HAP-1 (cell line): ENCODE results near the gene LTBP3.
"Not testable (repeated sequence)": the region's sequence is repeated elsewhere in the genome, so short reads cannot be mapped to it uniquely, and the experiment has no call there.

ENCODE experiments used
- DNase-seq, 2 experiments: peaks; one replicate each; pipeline ENCODE4 v3.0.0-alpha.2; 2016 to 2020; ENCODE audit warnings: low spot score in 2 of 2
- H3K27me3 ChIP-seq: fragments of 250-450 bp; sonication (Bioruptor Pico); 2 replicates; pipeline ENCODE4 v1.5.1; 2020; ENCODE audit warnings: low read depth, mild to moderate bottlenecking, moderate library complexity
- H3K36me3 ChIP-seq: fragments of 250-450 bp; sonication (Bioruptor Pico); replicated peaks from 2 replicates; pipeline ENCODE4 v1.5.1; 2020; ENCODE audit warnings: mild to moderate bottlenecking
- H3K4me1 ChIP-seq: fragments of 250-450 bp; sonication (Bioruptor Pico); 2 replicates; pipeline ENCODE4 v1.5.1; 2020; ENCODE audit warnings: mild to moderate bottlenecking
- H3K4me3 ChIP-seq: fragments of 250-450 bp; sonication (Bioruptor Pico); 2 replicates; pipeline ENCODE4 v1.5.1; 2020; ENCODE audit warnings: mild to moderate bottlenecking, moderate library complexity
- H3K9me3 ChIP-seq: fragments of 250-450 bp; sonication (Bioruptor Pico); 2 replicates; pipeline ENCODE4 v1.5.1; 2020; ENCODE audit warnings: mild to moderate bottlenecking, moderate library complexity
- in situ Hi-C: fragments of 300-500 bp; cut with MboI; formaldehyde crosslinking; loops from 3 replicates; pipeline ENCODE4 v1.14.3; 2020; ENCODE audit warnings: low sequenced_read_pairs, inconsistent platforms, mixed read lengths

The LTBP3 gene

GRCh38 chr11:65572356-65573051 is 14.3 kb upstream of the LTBP3 start, which contains the start of gene FAM89B:
FAM89B (plus strand) TSS chr11:65572538; CDS start chr11:65572670, 132 bp downstream.
- Histone ChIP-seq H3K4me3 (peak within 1 kb of the TSS; percentile 98), H3K27me3 (no peaks in the 10 kb centered on the region), H3K9me3 (no peaks in the 10 kb centered on the region), H3K36me3 (peaks cover 12% of the 10 kb centered on the region), H3K4me1 (peaks cover 27% of the 10 kb centered on the region)
- peak; percentile 74 to 96 for DNase-seq
- in situ Hi-C loops, result no loop called here

GRCh38 chr11:65571940-65572339 is 13.8 kb upstream of the LTBP3 start:
- Histone ChIP-seq H3K9me3 (no peaks in the 10 kb centered on the region), H3K4me3 (peak overlapping the region; percentile 98), H3K27me3 (no peaks in the 10 kb centered on the region), H3K4me1 (peaks cover 27% of the 10 kb centered on the region), H3K36me3 (peaks cover 12% of the 10 kb centered on the region)
- in situ Hi-C loops, result no loop called here
- DNase-seq, result peak; percentile 32 to 54

GRCh38 chr11:65571420-65571819 is 13.3 kb upstream of the LTBP3 start:
- peak overlapping the region; percentile 98 for H3K4me3 ChIP-seq
- H3K4me1 ChIP-seq, result peaks cover 27% of the 10 kb centered on the region
- H3K27me3 ChIP-seq, result no peaks in the 10 kb centered on the region
- in situ Hi-C loops, result no loop called here
- H3K9me3 ChIP-seq, result no peaks in the 10 kb centered on the region
- no peak for DNase-seq
- peaks cover 12% of the 10 kb centered on the region for H3K36me3 ChIP-seq

GRCh38 chr11:65569973-65570918 is 12.1 kb upstream of the LTBP3 start, which contains the start of gene ZNRD2:
ZNRD2 (plus strand) TSS chr11:65570477; CDS start chr11:65570492, 15 bp downstream.
- Histone ChIP-seq H3K9me3 (no peaks in the 10 kb centered on the region), H3K4me1 (peaks cover 27% of the 10 kb centered on the region), H3K36me3 (peaks cover 12% of the 10 kb centered on the region), H3K4me3 (peak within 1 kb of the TSS; percentile 98), H3K27me3 (no peaks in the 10 kb centered on the region)
- in situ Hi-C loops, result no loop called here
- peak; percentile 97 to 100 for DNase-seq

GRCh38 chr11:65569164-65569972 is 11.2 kb upstream of the LTBP3 start:
- in situ Hi-C loops, result no loop called here
- Histone ChIP-seq H3K4me1 (peaks cover 27% of the 10 kb centered on the region), H3K36me3 (peaks cover 12% of the 10 kb centered on the region), H3K9me3 (no peaks in the 10 kb centered on the region), H3K4me3 (peak overlapping the region; percentile 98), H3K27me3 (no peaks in the 10 kb centered on the region)
- no peak for DNase-seq

- DNase-seq, result no peak
- Histone ChIP-seq H3K27me3 (no peaks in the 10 kb centered on the region), H3K9me3 (no peaks in the 10 kb centered on the region), H3K4me1 (peaks cover 2% of the 10 kb centered on the region; the same call in 1 of the 2 replicates), H3K4me3 (no peak overlapping the region), H3K36me3 (0 out of 2 replicates have a peak, but pooled peaks cover 5% of the 10 kb centered on the region)
- in situ Hi-C loops, result no loop called here
Observed at GRCh38 chr11:65565624-65566453, 7.7 kb upstream of the LTBP3 start.

- H3K36me3 ChIP-seq, H3K27me3 ChIP-seq, in situ Hi-C loops, H3K4me1 ChIP-seq, H3K4me3 ChIP-seq, H3K9me3 ChIP-seq, DNase-seq: not testable (repeated sequence)
Observed at GRCh38 chr11:65564879-65565559, 6.9 kb upstream of the LTBP3 start.

- 0 out of 2 replicates have a peak, but pooled peaks cover 3% of the 10 kb centered on the region for H3K36me3 ChIP-seq
- DNase-seq, result no peak
- H3K4me1 ChIP-seq, result peaks cover 6% of the 10 kb centered on the region
- H3K27me3 ChIP-seq, result no peaks in the 10 kb centered on the region
- H3K4me3 ChIP-seq, result no peak overlapping the region
- H3K9me3 ChIP-seq, result no peaks in the 10 kb centered on the region
- in situ Hi-C loops, result no loop called here
Observed at GRCh38 chr11:65563601-65564000, 5.4 kb upstream of the LTBP3 start.

GRCh38 chr11:65562788-65563187 is 4.6 kb upstream of the LTBP3 start:
- in situ Hi-C loops, result no loop called here
- Histone ChIP-seq H3K9me3 (no peaks in the 10 kb centered on the region), H3K4me3 (no peak overlapping the region)

GRCh38 chr11:65562020-65562419 is 3.9 kb upstream of the LTBP3 start:
- Histone ChIP-seq H3K36me3 (no peaks in the 10 kb centered on the region), H3K9me3 (no peaks in the 10 kb centered on the region), H3K4me1 (peaks cover 12% of the 10 kb centered on the region), H3K27me3 (no peaks in the 10 kb centered on the region), H3K4me3 (no peak overlapping the region)
- in situ Hi-C loops, result no loop called here
- no peak for DNase-seq

More at GRCh38 chr11:65562788-65563187, 4.6 kb upstream of the LTBP3 start:
- Histone ChIP-seq H3K36me3 (no peaks in the 10 kb centered on the region), H3K27me3 (no peaks in the 10 kb centered on the region), H3K4me1 (peaks cover 8% of the 10 kb centered on the region)
- DNase-seq, result no peak

GRCh38 chr11:65560555-65561418 is 2.6 kb upstream of the LTBP3 start:
- no peak overlapping the region for H3K4me3 ChIP-seq
- H3K36me3 ChIP-seq, result no peaks in the 10 kb centered on the region
- H3K4me1 ChIP-seq, result peaks cover 15% of the 10 kb centered on the region
- H3K9me3 ChIP-seq, result no peaks in the 10 kb centered on the region
- in situ Hi-C loops, result no loop called here
- H3K27me3 ChIP-seq, result no peaks in the 10 kb centered on the region
- DNase-seq, result peak in 1 of 2 experiments; percentile 79
